Activated CD4-positive, alpha-beta T cell treated with anti-CD3 and anti-CD28 coated beads, Interleukin-2, Interleukin-6, amounts not matched to agents 100 ng/mL and 50 ng/mL, durations not matched to agents 16 hours and 8 hours (primary cell): ENCODE data around the gene CCDC80.

Experiments used
- DNase-seq: peaks from one replicate; pipeline ENCODE4 v3.0.0-alpha.2; 2020

CCDC80 gene

DNA sequence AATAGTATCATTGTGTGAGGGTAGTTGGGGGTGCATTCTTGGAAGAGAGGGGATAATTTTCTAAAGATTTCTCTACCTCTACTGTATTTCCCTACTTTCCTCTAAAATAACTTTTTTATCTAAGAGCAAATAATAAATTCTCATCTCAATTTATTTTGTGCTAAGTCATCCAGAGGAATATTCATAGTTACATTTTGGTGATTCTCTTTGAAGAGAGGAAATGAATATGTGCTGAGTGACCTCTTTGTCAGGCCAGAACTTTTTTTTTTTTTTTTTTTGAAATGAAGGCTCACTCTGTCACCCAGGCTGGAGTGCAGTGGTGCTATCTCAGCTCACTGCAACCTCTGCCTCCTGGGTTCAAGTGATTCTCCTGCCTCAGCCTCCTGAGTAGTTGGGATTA is 15.1 kb upstream of the CCDC80 start:
- no peak for DNase-seq

- DNase-seq, result no peak
Measured at GRCh38 chr3:112654979-112655378, 14.0 kb upstream of the CCDC80 start.

DNA sequence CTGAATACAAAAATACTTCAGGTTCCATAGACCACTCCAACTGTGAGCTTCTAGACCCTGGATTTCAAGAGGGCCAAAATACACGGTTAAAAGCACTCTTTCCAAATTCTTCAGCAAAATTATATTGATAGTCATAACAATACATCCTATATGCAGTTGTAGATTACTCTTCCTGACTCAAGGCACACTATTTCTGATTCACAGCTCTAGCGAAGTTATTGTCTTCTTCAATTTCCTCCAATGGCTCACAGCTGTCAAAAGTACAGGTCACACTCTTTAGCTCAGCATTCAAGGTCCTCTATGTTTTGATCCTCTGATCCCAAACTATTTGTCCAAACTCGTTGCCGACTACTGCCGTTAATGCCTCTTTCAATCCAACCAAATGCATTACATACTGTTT is 13.5 kb upstream of the CCDC80 start:
- DNase-seq, result no peak

DNA sequence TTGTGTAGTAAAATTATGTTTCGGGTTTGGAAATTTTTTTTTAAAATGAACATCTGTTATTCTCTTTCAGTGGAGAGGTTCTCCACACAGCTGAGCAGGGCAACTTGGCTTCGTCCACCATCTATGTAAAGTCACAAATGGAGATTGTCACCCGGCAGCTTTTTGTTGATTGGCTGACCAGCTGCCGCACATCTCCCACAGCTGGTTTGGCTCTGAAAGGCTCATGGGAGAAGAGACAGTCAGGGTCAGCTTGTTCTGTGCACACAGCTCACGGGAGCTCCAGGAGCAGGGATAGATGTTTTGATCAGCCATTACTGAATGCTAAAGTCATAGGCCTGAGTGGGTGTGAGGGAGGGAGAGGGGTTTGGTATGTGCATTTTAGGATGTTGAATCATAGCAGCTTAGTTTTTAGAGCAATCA is 12.9 kb upstream of the CCDC80 start:
- no peak for DNase-seq

- DNase-seq, result no peak
Measured at GRCh38 chr3:112653209-112653871, 12.4 kb upstream of the CCDC80 start.

DNA sequence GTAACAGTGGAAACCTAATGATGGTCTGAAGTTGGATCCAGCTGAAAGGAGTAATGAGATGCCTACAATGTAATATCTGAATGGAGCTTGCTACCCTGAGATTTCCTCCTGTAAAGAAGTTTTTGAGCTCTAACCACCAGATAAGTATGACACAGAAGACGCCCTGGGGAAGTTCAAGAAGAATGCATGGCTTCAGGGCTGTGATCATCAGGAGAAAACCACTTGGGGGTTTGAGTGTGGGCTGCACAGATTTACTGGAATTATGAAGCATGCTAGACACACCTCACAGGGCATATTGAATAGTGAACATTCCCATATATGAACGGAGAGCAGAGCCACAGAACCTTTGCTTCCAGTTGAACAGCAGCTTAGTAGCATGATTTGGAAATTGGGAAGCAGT is 10.6 kb upstream of the CCDC80 start:
- no peak for DNase-seq

- no peak for DNase-seq
Measured at GRCh38 chr3:112651071-112651470, 10.1 kb upstream of the CCDC80 start.

- no peak for DNase-seq
Measured at GRCh38 chr3:112650482-112650881, 9.5 kb upstream of the CCDC80 start.

GRCh38 chr3:112649478-112649735 is 8.5 kb upstream of the CCDC80 start:
- DNase-seq, result no peak

GRCh38 chr3:112647122-112647521 is 6.2 kb upstream of the CCDC80 start:
- no peak for DNase-seq

- no peak for DNase-seq
Measured at GRCh38 chr3:112646623-112647022, 5.7 kb upstream of the CCDC80 start.

DNA sequence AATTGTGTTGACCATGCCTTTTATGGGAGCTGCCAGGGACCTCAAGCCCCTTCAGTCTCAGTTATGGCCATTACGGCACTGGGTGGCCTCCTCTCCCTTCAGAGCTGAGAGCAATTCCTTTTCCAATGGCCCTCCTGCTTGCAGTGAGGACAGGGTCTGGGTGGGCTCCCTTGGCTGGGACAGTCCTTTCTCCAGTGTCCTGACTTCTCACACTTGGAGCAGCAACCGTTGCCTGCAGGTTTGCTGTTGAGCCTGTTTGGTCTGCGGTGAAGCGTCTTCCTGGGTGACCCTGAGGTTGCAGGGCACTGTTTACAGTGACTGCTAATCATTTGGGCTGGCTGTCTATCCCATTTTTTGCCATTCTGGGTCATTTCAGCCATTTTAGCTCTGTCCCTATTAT is 3.5 kb upstream of the CCDC80 start:
- no peak for DNase-seq

GRCh38 chr3:112643621-112644240 is 2.8 kb upstream of the CCDC80 start:
- peak; percentile 47 for DNase-seq

DNA sequence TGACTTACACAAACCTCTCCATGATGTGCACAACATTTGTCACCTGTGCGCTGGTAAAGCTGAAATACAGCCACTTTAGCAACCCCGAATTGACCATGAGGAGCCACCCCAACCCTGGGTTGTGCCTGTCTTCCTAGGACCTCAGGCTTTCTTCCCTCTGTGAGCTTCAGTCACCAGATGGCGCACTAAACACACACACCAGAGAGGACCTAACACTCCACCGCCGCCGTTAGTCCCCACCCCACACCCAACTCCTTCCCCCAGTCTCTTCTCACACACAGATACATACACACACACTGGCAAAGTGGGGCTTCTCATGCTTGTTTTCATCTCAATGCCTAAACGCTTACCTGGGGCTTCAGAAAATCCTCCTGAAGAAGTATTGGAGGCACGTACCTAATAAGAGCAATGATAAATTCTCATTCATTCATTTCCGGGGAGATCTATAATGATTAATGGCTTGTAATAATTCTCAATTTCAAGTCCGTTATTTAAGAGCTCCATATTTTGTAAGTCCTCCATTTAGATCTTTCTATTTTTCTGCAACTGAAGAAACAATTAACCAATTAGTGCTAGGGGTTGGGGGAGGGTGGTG is 2.1 kb upstream of the CCDC80 start:
- peak; percentile 91 for DNase-seq

- no peak for DNase-seq
Measured at GRCh38 chr3:112640276-112640929, 540 bp downstream of the CCDC80 start.

DNA sequence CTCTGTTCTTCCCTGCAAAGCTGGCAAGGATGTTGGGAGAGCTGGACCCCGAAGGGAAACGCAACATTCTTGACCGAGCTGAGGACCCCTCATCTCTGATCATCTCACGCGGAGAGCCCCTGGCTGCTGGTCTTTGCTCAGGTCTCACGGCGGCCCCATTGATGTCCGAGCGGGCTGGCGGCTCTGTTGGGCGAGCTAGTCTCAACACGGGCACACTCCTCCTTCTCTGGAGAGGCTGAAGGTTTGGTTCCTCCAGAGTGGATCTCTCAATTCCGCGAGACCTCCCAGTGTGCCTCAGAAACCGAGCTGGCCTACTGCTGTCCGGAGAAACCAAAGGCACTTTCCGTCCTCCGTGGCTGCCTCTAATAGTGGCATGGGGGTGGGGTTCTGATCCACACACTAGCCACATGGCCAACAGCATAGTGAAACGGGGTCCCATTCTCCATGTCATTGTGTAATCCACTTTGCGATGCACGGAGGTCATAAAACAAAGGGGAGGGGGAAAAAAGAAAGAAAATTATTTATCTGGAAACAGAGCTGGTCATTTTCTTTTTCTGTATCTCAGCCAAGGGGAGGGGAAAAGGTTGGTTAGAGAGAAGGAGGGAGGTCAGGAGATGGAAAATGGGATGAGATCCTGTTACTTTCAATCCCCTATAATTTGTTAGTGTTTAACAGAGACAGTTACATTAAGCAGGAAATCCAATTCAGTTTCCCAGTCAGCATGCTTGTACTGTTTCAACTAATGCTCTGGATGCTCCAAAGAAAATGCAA is 1.3 kb downstream of the CCDC80 start:
- DNase-seq, result no peak

DNA sequence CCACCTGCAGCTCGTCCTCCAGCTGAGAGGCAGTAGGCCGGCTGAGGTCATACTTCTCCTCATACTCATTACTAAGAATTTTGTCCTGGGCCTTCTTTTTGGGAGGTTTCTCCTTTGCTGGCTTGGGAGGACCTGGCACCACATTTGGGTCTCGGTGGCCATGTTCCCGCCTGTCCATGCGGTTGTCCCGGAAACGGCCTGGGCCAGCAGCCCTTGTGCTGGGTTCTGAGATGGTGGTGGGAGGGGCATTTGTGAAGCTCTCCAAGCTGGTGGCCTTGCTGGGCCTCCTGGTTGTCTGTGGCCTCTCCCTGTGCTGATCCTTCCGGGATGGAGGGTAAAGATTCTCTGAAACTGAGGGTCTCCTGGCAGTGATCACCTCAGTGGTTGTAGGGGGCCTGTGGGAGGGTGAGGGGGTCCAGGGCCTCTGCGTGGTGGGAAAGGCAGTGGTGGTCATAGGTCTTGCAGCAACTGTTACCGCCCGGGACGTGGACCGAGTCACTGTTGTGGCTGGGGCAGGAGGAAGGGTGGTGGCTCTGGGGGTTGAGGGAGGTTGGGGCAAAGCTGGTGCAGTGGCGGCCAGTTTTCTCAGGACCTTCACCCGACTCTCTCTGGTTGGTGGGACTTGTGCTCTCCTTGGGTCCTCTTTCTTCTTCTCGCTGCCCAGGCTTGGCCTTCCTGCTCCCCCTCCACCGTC is 2.5 kb downstream of the CCDC80 start:
- no peak for DNase-seq

DNA sequence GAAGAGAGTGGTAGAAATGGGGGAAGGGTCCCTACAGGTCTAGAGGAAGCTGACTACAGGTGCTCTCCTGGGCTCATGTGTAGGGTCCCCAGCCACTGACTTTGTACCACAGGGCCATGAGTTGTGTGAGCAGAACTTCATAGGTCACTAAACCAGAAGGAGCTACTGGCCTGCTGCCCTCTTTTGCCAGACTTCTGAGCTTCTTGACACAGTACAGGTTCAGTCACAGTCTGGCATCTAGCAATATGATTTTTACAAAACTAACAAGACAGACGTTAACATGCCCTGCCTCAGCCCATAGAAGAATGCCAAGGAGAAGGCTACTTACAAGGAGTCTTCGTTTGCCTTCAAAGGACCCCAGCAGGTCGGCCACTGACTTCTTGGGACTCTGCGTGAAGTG is 3.2 kb downstream of the CCDC80 start:
- no peak for DNase-seq

DNA sequence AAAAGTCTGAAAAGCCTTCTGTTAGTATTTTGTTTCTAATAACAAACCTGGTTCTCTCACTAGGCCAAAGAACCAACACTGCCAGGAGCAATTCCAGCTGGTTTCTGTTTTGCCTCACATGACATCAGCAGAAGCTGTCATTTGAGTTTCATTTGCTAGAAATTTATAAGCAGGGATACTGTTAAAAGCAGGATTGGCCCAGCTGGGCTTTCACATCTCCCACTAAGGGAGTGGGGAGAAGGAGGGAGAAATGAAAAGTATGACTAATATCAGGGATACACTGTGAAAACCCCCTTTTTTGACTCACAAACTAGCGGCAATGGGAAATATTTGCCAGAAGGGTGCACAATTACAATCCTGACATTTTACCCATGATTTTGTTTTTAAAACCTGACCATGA is 5.3 kb downstream of the CCDC80 start:
- no peak for DNase-seq

DNA sequence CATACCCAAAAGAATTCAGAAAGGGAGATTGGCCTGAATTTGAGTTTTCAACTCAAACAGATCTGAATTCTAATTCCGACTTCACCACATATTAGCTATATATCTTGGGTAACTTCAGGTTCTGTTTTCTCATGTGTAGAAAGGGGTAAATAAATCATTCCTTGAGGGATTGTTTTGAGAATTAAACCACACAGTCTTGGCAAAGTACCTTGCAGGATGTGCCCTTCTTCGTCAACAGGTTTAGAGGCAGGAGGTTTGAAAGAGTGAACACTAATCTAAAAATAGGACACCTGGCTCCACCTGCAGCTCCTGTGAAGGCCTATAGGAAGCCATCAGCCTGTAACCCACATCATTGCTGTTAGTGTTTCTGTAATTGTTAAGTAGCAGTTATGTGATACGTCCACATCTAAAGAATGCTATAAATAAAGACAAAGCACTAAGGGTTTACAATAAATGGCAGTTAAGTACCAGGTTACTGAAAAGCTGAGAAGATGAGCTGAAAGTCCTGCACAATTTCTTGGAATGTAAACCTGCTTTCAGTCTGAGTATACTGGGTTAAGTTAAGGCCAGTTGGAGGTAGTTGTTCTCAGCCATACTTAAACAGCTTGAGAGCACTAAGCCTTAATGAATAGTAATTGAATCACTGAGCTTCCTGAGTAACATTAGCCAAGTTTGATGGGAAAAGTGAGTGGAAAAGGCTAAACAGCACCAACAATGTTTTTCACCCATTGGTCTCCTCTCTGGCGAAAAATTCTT is 6.0 kb downstream of the CCDC80 start:
- DNase-seq, result peak; percentile 24

DNA sequence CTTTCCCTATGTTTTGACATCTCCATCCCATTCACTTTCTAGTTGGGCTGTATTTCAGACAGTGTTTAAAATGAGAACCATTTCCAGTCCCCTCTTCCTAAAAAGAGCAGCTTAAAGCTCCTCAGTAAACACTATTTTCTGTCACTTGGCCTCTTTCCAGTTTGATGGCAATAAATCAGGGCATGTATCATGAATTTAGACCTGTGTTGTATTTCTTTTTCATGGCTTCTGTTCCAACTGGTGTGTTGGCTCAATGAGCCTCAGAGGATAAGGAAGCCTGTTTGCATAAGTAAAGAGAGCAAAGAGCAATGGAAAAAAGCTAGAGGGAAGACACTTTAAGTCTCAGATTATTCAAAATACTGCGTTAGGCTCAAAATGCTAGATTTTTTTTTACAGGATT is 7.2 kb downstream of the CCDC80 start:
- no peak for DNase-seq

DNA sequence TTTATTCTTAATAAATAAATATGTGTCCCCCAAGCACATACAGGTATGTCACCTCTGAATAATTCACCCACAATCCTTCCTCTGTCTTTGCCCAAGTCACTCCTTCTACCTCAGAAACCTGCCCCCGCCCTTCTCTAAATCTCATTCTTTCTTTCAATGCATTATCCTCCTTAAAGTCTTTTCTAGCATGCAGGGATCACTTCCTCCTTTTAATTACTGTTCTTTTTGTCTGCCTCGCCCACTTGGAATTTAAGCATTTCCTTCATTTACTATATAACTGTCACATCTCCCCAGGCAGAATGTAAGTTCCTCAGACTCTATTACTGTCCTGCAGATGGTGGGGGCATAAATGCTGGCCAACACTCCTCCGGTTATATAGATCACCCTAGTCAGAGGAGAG is 7.8 kb downstream of the CCDC80 start:
- no peak for DNase-seq
